RWPE1 (cell line): ENCODE results near the gene ZNF432.

Experiments
- CTCF ChIA-PET: fragments of 350-600 bp; sonication (Branson Sonifier 250); formaldehyde crosslinking; extraction: SDS; loops from one replicate; lab custom pipeline; 2021; lab: Yijun Ruan, JAX
- POLR2A ChIA-PET: fragments of 400-600 bp; formaldehyde crosslinking; extraction: SDS; loops from one replicate; lab custom pipeline; 2020; ENCODE audit warnings: antibody characterized with exemption; ENCODE audit not compliant: low non-redundant PET; lab: Yijun Ruan, JAX
- DNase-seq: peaks from one replicate; pipeline ENCODE4 v3.0.0; 2012; ENCODE audit warnings: low spot score
- H3K27ac ChIP-seq: fragments of 450-650 bp; 2 replicates; pipeline ENCODE4 v1.5.1; 2017
- TF ChIP-seq, protein P1 (sequence below): fragments of 450-650 bp; conservative IDR thresholded peaks from 2 replicates; pipeline ENCODE4 v1.5.1; 2017; ENCODE audit warnings: low read depth, mild to moderate bottlenecking

Gene ZNF432

GRCh38 chr19:52007806-52008557 is 40.7 kb downstream of the ZNF432 start, which contains the start of gene ZNF615:
ZNF615 (minus strand) TSS chr19:52008211; CDS start chr19:52003711, 4,500 bp downstream.
- ChIA-PET POLR2A (no interaction called here), CTCF (no interaction called here)
- TF ChIP-seq, protein P1, sequence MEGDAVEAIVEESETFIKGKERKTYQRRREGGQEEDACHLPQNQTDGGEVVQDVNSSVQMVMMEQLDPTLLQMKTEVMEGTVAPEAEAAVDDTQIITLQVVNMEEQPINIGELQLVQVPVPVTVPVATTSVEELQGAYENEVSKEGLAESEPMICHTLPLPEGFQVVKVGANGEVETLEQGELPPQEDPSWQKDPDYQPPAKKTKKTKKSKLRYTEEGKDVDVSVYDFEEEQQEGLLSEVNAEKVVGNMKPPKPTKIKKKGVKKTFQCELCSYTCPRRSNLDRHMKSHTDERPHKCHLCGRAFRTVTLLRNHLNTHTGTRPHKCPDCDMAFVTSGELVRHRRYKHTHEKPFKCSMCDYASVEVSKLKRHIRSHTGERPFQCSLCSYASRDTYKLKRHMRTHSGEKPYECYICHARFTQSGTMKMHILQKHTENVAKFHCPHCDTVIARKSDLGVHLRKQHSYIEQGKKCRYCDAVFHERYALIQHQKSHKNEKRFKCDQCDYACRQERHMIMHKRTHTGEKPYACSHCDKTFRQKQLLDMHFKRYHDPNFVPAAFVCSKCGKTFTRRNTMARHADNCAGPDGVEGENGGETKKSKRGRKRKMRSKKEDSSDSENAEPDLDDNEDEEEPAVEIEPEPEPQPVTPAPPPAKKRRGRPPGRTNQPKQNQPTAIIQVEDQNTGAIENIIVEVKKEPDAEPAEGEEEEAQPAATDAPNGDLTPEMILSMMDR, result no peak
- peak; percentile 70 for DNase-seq
- peak within 1 kb of the TSS; percentile 62 for H3K27ac ChIP-seq

- TF ChIP-seq, protein P1, result no peak
- peak overlapping the region; percentile 62 for H3K27ac ChIP-seq
- CTCF ChIA-PET, result no interaction called here
- POLR2A ChIA-PET, result no interaction called here
- peak; percentile 12 for DNase-seq
These were observed 41.2 kb downstream of the ZNF432 start for GRCh38 chr19:52007451-52007805.

DNA sequence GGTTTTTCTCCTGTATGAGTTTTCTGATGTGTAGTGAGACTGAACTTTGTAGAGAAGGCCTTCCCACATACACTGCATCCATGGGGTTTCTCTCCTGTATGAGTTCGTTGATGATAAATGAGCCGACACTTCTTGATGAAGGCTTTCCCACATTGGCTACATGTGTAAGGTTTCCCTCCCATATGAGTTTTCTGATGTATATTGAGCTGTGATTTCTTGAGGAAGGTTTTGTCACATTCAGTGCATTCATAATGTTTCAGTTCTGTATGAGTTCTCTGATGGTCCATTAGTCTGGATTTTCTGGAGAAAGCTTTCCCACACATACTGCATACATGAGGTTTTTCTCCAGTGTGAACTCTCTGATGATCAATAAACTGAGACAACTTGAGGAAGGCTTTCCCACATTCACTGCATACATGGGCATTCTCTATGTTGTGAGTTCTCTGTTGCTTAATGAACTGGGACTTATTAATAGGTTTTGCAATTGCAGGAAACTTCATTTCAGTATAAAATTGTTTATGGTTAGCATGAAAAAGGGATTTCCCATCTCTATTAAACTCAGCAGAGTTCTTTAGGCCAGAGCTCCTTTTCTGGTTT is 54.5 kb downstream of the ZNF432 start:
- ChIA-PET CTCF (interaction anchor here (0.5 kb wide), 1 partner anchor 216 kb away, joined by 3 read pairs; no protein-coding TSS in a partner anchor), POLR2A (no interaction called here)
- TF ChIP-seq, protein P1, result no peak
- no peak for DNase-seq
- no peak overlapping the region for H3K27ac ChIP-seq

DNA sequence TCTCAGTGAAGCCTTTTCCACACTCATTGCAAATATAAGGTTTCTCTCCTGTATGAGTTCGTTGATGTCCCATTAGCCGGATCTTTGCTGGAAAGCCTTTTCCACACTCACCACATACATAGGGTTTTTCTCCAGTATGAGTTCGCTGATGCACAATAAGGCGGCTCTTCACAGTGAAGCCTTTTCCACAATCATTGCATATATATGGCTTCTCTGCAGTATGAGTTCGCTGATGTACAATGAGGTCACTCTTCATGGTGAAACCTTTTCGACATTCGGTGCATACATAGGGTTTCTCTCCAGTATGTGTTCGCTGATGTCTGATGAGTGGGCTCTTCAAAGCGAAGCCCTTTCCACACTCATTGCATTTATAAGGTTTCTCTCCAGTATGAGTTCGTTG is 55.2 kb downstream of the ZNF432 start:
- CTCF ChIA-PET, result no interaction called here
- POLR2A ChIA-PET, result no interaction called here
- TF ChIP-seq, protein P1, result no peak
- no peak for DNase-seq
- no peak overlapping the region for H3K27ac ChIP-seq

DNA sequence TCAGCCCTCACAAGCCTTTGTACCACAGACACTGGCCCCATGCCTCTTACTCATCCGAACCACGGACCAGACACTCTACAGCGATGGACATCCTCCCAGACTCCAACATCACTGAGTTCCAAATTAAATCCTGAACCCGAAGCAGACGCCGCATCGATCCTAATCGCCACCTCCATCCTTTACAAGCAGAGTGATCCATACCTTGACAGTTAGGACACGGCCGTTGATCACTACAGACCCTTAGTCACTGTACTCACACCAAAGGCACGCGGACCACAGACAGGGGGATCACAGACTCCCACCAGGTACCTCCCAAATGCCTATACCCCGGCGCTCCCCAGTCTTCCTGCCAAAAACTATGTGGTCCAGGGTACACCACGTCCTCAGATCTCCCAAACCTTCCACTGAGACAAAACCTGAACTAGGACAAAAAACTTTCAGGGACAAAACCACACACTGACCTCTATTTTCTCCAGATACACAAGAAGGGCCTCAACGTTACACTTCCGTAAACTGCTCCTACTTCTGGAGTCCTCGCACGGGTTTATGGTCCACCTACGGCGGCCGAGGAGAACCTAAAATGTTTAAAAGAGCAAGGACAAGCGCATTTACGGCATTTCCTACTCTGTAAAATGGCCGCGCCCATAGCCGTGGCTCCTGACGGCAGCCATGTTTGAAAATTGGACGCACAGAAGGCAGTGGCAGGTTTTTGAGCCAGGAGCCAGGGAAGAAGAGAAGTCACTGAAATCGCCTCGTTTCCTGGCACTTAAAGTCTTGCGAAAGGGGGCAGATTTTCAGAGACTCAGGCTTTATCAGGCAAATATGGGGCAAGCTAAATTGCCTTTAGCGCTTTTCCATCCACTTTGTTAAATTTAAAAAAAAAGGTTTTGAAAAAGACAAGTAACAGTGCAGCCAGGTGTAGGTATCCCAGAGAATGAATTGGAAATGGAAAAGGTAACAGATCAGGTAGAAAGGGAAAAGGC is 62.0 kb downstream of the ZNF432 start, which contains the start of gene ZNF350:
Gene ZNF350, minus strand, starts transcription at position 532 of the 983 bp plus-strand sequence. CDS start 12,480 bp downstream, outside the sequence.
- ChIA-PET CTCF (no interaction called here), POLR2A (no interaction called here)
- peak within 1 kb of the TSS; percentile 52 for H3K27ac ChIP-seq

More for the DNA sequence above, 62.0 kb downstream of the ZNF432 start, which contains the start of gene ZNF350:
- DNase-seq, result peak; percentile 76
- TF ChIP-seq, protein P1, result no peak
